ENCODE data around the gene SPTBN5. TPM values are rescaled to one million over a fixed set of nuclear protein-coding genes. Genes with fewer than 3 reads are reported as not detected.

The SPTBN5 gene
- total and polyA plus RNA-seq, 2 experiments from 2014 or later, result 0.57 to 1.1 TPM

- H3K36me3 ChIP-seq (ENCODE audit: insufficient read depth), result 0 out of 2 replicates have a peak, but pooled peaks cover 2% of the 10 kb centered on the region
- Mint-ChIP-seq H3K36me3 (ENCODE audit: low read depth) (peaks cover 6% of the 10 kb centered on the region; the same call in 2 of the 3 replicates), H3K4me3 (no peak overlapping the region), H3K27me3 (ENCODE audit: insufficient read depth, low read depth, poor library complexity) (peaks cover 5% of the 10 kb centered on the region), H3K9me3 (no peaks in the 10 kb centered on the region), H3K27ac (no peak overlapping the region), H3K4me1 (peaks cover 15% of the 10 kb centered on the region)
- H3K4me3 ChIP-seq, result no peak overlapping the region
- no peak overlapping the region for H3K4me2 ChIP-seq
- 0 out of 2 replicates have a peak, but pooled peaks cover 11% of the 10 kb centered on the region for H3K79me2 ChIP-seq (replicated peaks; ENCODE audit: insufficient read depth)
- TF ChIP-seq JUNB (IDR thresholded peaks at IDR 0.05; ENCODE audit: unreplicated experiment) (no peak), NANOG (IDR thresholded peaks at IDR 0.05; ENCODE audit: borderline replicate concordance) (no peak), CREB1 (CRISPR knock-in tag; IDR thresholded peaks at IDR 0.05; ENCODE audit: low read depth) (no peak), STAT1 (IDR thresholded peaks at IDR 0.05; ENCODE audit: unreplicated experiment) (no peak), ZNF114 (CRISPR knock-in tag; IDR thresholded peaks at IDR 0.05) (no peak), EZH2 (IDR thresholded peaks at IDR 0.05; ENCODE audit: low read depth, unreplicated experiment) (no peak), EZH2phosphoT487 (IDR thresholded peaks at IDR 0.05; ENCODE audit: unreplicated experiment) (no peak), POLR2AphosphoS5 (IDR thresholded peaks at IDR 0.05; ENCODE audit: low read depth) (no peak), ETS1 (IDR thresholded peaks at IDR 0.05) (no peak), REST (IDR thresholded peaks at IDR 0.05; ENCODE audit: unreplicated experiment) (no peak)
- TF ChIP-seq, protein P1, sequence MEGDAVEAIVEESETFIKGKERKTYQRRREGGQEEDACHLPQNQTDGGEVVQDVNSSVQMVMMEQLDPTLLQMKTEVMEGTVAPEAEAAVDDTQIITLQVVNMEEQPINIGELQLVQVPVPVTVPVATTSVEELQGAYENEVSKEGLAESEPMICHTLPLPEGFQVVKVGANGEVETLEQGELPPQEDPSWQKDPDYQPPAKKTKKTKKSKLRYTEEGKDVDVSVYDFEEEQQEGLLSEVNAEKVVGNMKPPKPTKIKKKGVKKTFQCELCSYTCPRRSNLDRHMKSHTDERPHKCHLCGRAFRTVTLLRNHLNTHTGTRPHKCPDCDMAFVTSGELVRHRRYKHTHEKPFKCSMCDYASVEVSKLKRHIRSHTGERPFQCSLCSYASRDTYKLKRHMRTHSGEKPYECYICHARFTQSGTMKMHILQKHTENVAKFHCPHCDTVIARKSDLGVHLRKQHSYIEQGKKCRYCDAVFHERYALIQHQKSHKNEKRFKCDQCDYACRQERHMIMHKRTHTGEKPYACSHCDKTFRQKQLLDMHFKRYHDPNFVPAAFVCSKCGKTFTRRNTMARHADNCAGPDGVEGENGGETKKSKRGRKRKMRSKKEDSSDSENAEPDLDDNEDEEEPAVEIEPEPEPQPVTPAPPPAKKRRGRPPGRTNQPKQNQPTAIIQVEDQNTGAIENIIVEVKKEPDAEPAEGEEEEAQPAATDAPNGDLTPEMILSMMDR (conservative IDR thresholded peaks at IDR 0.05; ENCODE audit: low read depth in 2 of 2), result no peak
- DNase-seq (ENCODE audit: low spot score) (no peak), ATAC-seq (no peak)
- H2AFZ ChIP-seq, result no peak overlapping the region
- no peak overlapping the region for H3K27ac ChIP-seq (ENCODE audit: low read depth)
- peaks cover 15% of the 10 kb centered on the region for H4K20me1 ChIP-seq (replicated peaks; ENCODE audit: insufficient read depth)
- H3K27me3 ChIP-seq (ENCODE audit: insufficient read depth), result no peaks in the 10 kb centered on the region
- no peaks in the 10 kb centered on the region for H3K9me2 ChIP-seq (ENCODE audit: insufficient read depth)
- no peaks in the 10 kb centered on the region for H3K4me1 ChIP-seq (ENCODE audit: insufficient read depth)
- H3F3A ChIP-seq (replicated peaks; ENCODE audit: low read depth), result no peaks in the 10 kb centered on the region
These were observed 29.6 kb upstream of the SPTBN5 start for GRCh38 chr15:41923401-41923997.
